ENCODE data around the gene PRKD2. TPM values are rescaled to one million over a fixed set of nuclear protein-coding genes. Genes with fewer than 3 reads are reported as not detected.

PRKD2 gene
- total RNA-seq, 4 donors from 2014 or later = 21.0 to 36.1 (median 30.2) TPM

- 84 to 85% methylated on average over 25 of the region's 25 CpGs for WGBS, 2 donors
- no peaks in the 10 kb centered on the region for H3K27me3 ChIP-seq
- no peak for DNase-seq (ENCODE audit: low spot score in 2 of 2)
- TF ChIP-seq POLR2A (IDR thresholded peaks at IDR 0.05) = no peak
- no peak for TF ChIP-seq CTCF (IDR thresholded peaks at IDR 0.05)
- no peak for TF ChIP-seq EP300 (IDR thresholded peaks at IDR 0.05)
- H3K9me3 ChIP-seq = no peaks in the 10 kb centered on the region
- no peak overlapping the region for H3K27ac ChIP-seq
- H3K4me1 ChIP-seq = peaks cover 0 to 22% (median 11%) of the 10 kb centered on the region in 4 donors
- no peak overlapping the region for H3K4me3 ChIP-seq
- peaks cover 4 to 52% (median 18%) of the 10 kb centered on the region in 3 donors for H3K36me3 ChIP-seq
Observed at GRCh38 chr19:46710687-46711086, 6.2 kb downstream of the PRKD2 start.

- 34 to 42% methylated on average over 16 to 20 of the region's 21 CpGs for WGBS, 2 donors
- TF ChIP-seq CTCF (IDR thresholded peaks at IDR 0.05) (peak; percentile 90 to 99 (median 94)), EP300 (IDR thresholded peaks at IDR 0.05) (no peak)
- Histone ChIP-seq H3K4me1 (no peaks in the 10 kb centered on the region), H3K27ac (no peak overlapping the region), H3K27me3 (no peaks in the 10 kb centered on the region), H3K9me3 (no peaks in the 10 kb centered on the region), H3K36me3 (peaks cover 8 to 91% (median 17%) of the 10 kb centered on the region in 3 donors), H3K4me3 (no peak overlapping the region)
- peak; percentile 69 to 91 for DNase-seq (ENCODE audit: low spot score in 2 of 2)
Observed at GRCh38 chr19:46704379-46705076, 12.4 kb downstream of the PRKD2 start.

DNA sequence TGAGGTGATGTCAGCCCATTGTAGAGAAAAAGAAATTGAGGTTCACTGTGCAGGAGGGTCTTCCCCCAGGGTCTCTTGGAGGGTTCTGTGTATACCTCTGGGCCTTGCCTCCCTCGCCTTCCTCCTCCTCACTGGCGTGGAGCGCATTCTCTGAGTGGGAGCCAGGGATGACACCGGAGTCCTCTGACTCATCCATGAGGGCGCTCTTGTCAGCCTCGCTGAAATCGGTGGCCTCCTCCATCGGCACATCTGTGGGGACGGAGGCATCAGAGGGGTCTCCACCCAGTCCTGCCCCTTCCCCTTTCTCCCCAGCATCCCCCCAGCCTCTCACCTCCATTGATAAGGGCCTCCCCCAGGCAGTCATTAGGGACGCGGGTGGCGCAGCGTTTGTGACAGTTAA, 16.2 kb downstream of the PRKD2 start:
- H3K27me3 ChIP-seq = no peaks in the 10 kb centered on the region
- WGBS, 2 donors = 85 to 91% methylated on average over 13 of the region's 13 CpGs
- H3K4me3 ChIP-seq = no peak overlapping the region
- no peaks in the 10 kb centered on the region for H3K9me3 ChIP-seq
- no peak for DNase-seq (ENCODE audit: low spot score in 2 of 2)
- peaks cover 0 to 13% (median 0%) of the 10 kb centered on the region in 4 donors for H3K4me1 ChIP-seq
- TF ChIP-seq CTCF (IDR thresholded peaks at IDR 0.05) = no peak
- no peak for TF ChIP-seq EP300 (IDR thresholded peaks at IDR 0.05)
- TF ChIP-seq POLR2A (IDR thresholded peaks at IDR 0.05) = no peak
- H3K36me3 ChIP-seq = peaks cover 4 to 86% (median 18%) of the 10 kb centered on the region in 3 donors
- H3K27ac ChIP-seq = no peak overlapping the region

- 93 to 94% methylated on average over 10 to 11 of the region's 11 CpGs for WGBS, 2 donors
- Histone ChIP-seq H3K4me1 (peaks cover 0 to 13% (median 0%) of the 10 kb centered on the region in 4 donors), H3K36me3 (peaks cover 4 to 94% (median 35%) of the 10 kb centered on the region in 3 donors), H3K27me3 (no peaks in the 10 kb centered on the region), H3K4me3 (no peak overlapping the region), H3K27ac (peak overlapping the region in 3 of 4 donors; percentile 7 to 72 (median 64)), H3K9me3 (no peaks in the 10 kb centered on the region)
- no peak for TF ChIP-seq POLR2A (IDR thresholded peaks at IDR 0.05)
- no peak for TF ChIP-seq EP300 (IDR thresholded peaks at IDR 0.05)
- TF ChIP-seq CTCF (IDR thresholded peaks at IDR 0.05) = no peak
- no peak for DNase-seq (ENCODE audit: low spot score in 2 of 2)
Observed at GRCh38 chr19:46698395-46699321, 18.3 kb downstream of the PRKD2 start.

All from tibial nerve (tissue), 4 donors.